HepG2 (cell line): ENCODE data around the gene RGP1. TPM values are rescaled to one million over a fixed set of nuclear protein-coding genes. Genes with fewer than 3 reads are reported as not detected.

Source experiments
- HOXA9 ChIP-seq: sonication (generic); formaldehyde crosslinking; IDR thresholded peaks from 2 replicates; pipeline ENCODE4 v1.8.1; 2022; ENCODE audit warnings: missing genetic modification reagents, mild to moderate bottlenecking, moderate library complexity, borderline replicate concordance
- IKZF1 ChIP-seq: fragments of 450-650 bp; IDR thresholded peaks from 2 replicates; pipeline ENCODE4 v1.7.1; 2016
- MEF2D ChIP-seq: sonication (generic); formaldehyde crosslinking; IDR thresholded peaks from 2 replicates; pipeline ENCODE4 v1.5.1; 2020; ENCODE audit warnings: mild to moderate bottlenecking, missing genetic modification reagents
- RNF2 ChIP-seq: fragments of 450-650 bp; conservative IDR thresholded peaks from 2 replicates; pipeline ENCODE4 v1.6.1; 2016; ENCODE audit warnings: low read depth
- TAF1 ChIP-seq: sonication (generic); formaldehyde crosslinking; IDR thresholded peaks from 2 replicates; pipeline ENCODE4 v1.4.0; 2020; ENCODE audit warnings: missing genetic modification reagents
- ZMAT3 ChIP-seq: sonication (generic); formaldehyde crosslinking; conservative IDR thresholded peaks from 2 replicates; pipeline ENCODE4 v1.7.0; 2021; ENCODE audit warnings: missing genetic modification reagents
- ZNF775 ChIP-seq: sonication (generic); formaldehyde crosslinking; IDR thresholded peaks from 2 replicates; pipeline ENCODE4 v1.4.0; 2020; ENCODE audit warnings: missing genetic modification reagents, mild to moderate bottlenecking, moderate library complexity, borderline replicate concordance
- polyA plus RNA-seq, 8 experiments: library from polyadenylated mRNA; depleted of rRNA in 3 of 8; stranded (reverse) in 7 of 8; unstranded in 1 of 8; fragments of >200 nt; fragmentation: Illumina TruSeq in 4 of 8; extraction: Trizol in 4 of 8; gene quantifications; 2 replicates each; pipeline versions ENCODE4 v1.2.1 to v1.2.3, GENCODE V29; 2011 to 2016; ENCODE audit warnings: low read depth in 4 of 8, missing spikeins in 1 of 8, mixed read lengths in 1 of 8; ENCODE audit not compliant: insufficient read depth in 1 of 8
- total RNA-seq, 5 experiments: library from RNA; depleted of rRNA; stranded (reverse); fragments of >200 nt; fragmentation: Illumina TruSeq; extraction: Trizol; gene quantifications; 2 replicates each; pipeline ENCODE4 v1.2.3, GENCODE V29; 2016; ENCODE audit warnings: low read depth in 1 of 5
- TF ChIP-seq, protein P1 (sequence below), 2 experiments: IDR thresholded peaks; 2 replicates each; pipeline ENCODE4 v1.6.1; 2011 to 2012; ENCODE audit warnings: low read length in 2 of 2, borderline replicate concordance in 1 of 2, low read depth in 1 of 2, mild to moderate bottlenecking in 1 of 2, moderate library complexity in 1 of 2
- TF ChIP-seq, protein P2 (sequence below): sonication (generic); formaldehyde crosslinking; IDR thresholded peaks from 2 replicates; pipeline ENCODE4 v1.8.1; 2023; ENCODE audit warnings: mild to moderate bottlenecking, inconsistent platforms, moderate library complexity, missing genetic modification reagents, borderline replicate concordance
- TF ChIP-seq, protein P3 (sequence below), 2 experiments: fragments of 450-650 bp in 1 of 2; sonication (generic) in 1 of 2; formaldehyde crosslinking; IDR thresholded peaks; 2 replicates each; pipeline versions ENCODE4 v1.5.0 to v1.8.0; 2020 to 2022; ENCODE audit warnings: mild to moderate bottlenecking in 1 of 2, missing genetic modification reagents in 1 of 2
- TF ChIP-seq, protein P4 (sequence below): sonication (generic); formaldehyde crosslinking; IDR thresholded peaks from 2 replicates; pipeline ENCODE4 v1.9.0; 2021; ENCODE audit warnings: missing genetic modification reagents, mild to moderate bottlenecking, borderline replicate concordance
- TF ChIP-seq, protein P5 (sequence below): sonication (generic); formaldehyde crosslinking; IDR thresholded peaks from 2 replicates; pipeline ENCODE4 v1.5.0; 2020; ENCODE audit warnings: mild to moderate bottlenecking, low read depth, missing genetic modification reagents, borderline replicate concordance
- TF ChIP-seq, protein P6 (sequence below): sonication (generic); formaldehyde crosslinking; IDR thresholded peaks from 2 replicates; pipeline ENCODE4 v1.4.0; 2020; ENCODE audit warnings: missing genetic modification reagents

Gene RGP1
- total and polyA plus RNA-seq, 2 of the 13 experiments (the other 11 are each of a cell fraction or from before 2014, with no cell fraction given), result 12.7 to 21.0 TPM

DNA sequence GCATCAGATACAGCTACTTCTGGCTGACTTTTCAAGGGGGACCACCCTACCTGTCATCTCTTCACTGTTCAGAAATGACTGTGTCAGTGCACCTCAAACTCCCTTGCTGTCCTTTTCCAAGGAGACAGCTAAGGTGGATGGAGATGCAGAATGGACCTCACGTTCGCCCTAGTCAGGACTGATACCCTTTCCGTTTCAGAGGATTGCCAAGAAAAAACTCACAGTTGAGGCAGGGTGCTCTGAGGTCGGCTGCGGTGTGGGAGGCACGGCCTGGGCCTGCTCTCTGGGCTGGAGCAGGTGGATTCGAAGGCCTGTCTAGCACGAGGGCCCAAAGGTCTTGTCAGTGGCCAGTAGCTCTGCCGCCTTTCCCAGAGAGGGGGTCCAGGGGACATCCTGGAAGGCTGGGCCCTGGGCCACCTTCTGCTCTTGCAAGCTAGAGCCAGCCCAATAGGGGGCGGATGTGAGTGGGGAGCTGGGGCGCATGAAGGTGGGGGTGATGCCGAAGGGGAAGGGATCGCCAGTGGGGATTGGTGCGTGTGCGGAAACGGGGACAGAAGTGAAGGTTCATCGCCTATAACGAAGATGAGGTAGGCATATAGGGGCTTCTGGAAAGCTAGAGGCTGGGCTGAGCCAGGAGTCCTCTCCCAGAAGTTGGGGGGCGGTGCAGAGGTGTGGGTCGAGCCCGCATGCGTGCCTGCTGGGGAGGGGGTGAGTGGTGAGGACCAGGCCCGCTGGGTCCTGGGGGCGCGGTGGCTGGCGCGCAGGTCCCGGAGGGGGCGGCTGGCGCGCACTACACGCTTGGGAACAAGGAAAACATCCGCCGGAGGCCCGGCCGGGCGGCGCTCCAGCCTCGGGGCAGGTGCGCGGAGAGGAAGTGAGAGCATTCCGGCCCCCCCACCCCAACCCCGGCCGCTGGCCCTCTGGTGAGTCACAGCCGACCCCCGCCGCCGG, 7.5 kb downstream of the RGP1 start (continued):
- TF ChIP-seq, protein P1, sequence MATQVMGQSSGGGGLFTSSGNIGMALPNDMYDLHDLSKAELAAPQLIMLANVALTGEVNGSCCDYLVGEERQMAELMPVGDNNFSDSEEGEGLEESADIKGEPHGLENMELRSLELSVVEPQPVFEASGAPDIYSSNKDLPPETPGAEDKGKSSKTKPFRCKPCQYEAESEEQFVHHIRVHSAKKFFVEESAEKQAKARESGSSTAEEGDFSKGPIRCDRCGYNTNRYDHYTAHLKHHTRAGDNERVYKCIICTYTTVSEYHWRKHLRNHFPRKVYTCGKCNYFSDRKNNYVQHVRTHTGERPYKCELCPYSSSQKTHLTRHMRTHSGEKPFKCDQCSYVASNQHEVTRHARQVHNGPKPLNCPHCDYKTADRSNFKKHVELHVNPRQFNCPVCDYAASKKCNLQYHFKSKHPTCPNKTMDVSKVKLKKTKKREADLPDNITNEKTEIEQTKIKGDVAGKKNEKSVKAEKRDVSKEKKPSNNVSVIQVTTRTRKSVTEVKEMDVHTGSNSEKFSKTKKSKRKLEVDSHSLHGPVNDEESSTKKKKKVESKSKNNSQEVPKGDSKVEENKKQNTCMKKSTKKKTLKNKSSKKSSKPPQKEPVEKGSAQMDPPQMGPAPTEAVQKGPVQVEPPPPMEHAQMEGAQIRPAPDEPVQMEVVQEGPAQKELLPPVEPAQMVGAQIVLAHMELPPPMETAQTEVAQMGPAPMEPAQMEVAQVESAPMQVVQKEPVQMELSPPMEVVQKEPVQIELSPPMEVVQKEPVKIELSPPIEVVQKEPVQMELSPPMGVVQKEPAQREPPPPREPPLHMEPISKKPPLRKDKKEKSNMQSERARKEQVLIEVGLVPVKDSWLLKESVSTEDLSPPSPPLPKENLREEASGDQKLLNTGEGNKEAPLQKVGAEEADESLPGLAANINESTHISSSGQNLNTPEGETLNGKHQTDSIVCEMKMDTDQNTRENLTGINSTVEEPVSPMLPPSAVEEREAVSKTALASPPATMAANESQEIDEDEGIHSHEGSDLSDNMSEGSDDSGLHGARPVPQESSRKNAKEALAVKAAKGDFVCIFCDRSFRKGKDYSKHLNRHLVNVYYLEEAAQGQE (IDR thresholded peaks at IDR 0.05; ENCODE audit: borderline replicate concordance in 1 of 2, low read depth in 1 of 2, low read length in 2 of 2), result no peak
- TF ChIP-seq, protein P2, sequence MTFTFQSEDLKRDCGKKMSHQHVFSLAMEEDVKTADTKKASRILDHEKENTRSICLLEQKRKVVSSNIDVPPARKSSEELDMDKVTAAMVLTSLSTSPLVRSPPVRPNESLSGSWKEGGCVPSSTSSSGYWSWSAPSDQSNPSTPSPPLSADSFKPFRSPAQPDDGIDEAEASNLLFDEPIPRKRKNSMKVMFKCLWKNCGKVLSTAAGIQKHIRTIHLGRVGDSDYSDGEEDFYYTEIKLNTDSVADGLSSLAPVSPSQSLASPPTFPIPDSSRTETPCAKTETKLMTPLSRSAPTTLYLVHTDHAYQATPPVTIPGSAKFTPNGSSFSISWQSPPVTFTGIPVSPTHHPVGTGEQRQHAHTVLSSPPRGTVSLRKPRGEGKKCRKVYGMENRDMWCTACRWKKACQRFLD (CRISPR knock-in tag), result peak; percentile 33; the same call in 1 of the 2 replicates
- TF ChIP-seq RNF2 (0 out of 2 replicates have a peak, but pooled peaks have one; percentile 37), TAF1 (peak; percentile 65; the same call in 1 of the 2 replicates), HOXA9 (no peak), IKZF1 (no peak), ZMAT3 (CRISPR knock-in tag) (no peak), ZNF775 (0 out of 2 replicates have a peak, but pooled peaks have one; percentile 10), MEF2D (0 out of 2 replicates have a peak, but pooled peaks have one; percentile 27)
- TF ChIP-seq, protein P3, sequence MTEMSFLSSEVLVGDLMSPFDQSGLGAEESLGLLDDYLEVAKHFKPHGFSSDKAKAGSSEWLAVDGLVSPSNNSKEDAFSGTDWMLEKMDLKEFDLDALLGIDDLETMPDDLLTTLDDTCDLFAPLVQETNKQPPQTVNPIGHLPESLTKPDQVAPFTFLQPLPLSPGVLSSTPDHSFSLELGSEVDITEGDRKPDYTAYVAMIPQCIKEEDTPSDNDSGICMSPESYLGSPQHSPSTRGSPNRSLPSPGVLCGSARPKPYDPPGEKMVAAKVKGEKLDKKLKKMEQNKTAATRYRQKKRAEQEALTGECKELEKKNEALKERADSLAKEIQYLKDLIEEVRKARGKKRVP (CRISPR knock-in tag; IDR thresholded peaks at IDR 0.05), result peak in 1 of 2 experiments; percentile 14; a peak in 1 of 4 replicates
- TF ChIP-seq, protein P4, sequence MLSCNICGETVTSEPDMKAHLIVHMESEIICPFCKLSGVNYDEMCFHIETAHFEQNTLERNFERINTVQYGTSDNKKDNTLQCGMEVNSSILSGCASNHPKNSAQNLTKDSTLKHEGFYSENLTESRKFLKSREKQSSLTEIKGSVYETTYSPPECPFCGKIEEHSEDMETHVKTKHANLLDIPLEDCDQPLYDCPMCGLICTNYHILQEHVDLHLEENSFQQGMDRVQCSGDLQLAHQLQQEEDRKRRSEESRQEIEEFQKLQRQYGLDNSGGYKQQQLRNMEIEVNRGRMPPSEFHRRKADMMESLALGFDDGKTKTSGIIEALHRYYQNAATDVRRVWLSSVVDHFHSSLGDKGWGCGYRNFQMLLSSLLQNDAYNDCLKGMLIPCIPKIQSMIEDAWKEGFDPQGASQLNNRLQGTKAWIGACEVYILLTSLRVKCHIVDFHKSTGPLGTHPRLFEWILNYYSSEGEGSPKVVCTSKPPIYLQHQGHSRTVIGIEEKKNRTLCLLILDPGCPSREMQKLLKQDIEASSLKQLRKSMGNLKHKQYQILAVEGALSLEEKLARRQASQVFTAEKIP (CRISPR knock-in tag), result no peak
- TF ChIP-seq, protein P5, sequence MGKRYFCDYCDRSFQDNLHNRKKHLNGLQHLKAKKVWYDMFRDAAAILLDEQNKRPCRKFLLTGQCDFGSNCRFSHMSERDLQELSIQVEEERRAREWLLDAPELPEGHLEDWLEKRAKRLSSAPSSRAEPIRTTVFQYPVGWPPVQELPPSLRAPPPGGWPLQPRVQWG (CRISPR knock-in tag), result no peak
- TF ChIP-seq, protein P6, sequence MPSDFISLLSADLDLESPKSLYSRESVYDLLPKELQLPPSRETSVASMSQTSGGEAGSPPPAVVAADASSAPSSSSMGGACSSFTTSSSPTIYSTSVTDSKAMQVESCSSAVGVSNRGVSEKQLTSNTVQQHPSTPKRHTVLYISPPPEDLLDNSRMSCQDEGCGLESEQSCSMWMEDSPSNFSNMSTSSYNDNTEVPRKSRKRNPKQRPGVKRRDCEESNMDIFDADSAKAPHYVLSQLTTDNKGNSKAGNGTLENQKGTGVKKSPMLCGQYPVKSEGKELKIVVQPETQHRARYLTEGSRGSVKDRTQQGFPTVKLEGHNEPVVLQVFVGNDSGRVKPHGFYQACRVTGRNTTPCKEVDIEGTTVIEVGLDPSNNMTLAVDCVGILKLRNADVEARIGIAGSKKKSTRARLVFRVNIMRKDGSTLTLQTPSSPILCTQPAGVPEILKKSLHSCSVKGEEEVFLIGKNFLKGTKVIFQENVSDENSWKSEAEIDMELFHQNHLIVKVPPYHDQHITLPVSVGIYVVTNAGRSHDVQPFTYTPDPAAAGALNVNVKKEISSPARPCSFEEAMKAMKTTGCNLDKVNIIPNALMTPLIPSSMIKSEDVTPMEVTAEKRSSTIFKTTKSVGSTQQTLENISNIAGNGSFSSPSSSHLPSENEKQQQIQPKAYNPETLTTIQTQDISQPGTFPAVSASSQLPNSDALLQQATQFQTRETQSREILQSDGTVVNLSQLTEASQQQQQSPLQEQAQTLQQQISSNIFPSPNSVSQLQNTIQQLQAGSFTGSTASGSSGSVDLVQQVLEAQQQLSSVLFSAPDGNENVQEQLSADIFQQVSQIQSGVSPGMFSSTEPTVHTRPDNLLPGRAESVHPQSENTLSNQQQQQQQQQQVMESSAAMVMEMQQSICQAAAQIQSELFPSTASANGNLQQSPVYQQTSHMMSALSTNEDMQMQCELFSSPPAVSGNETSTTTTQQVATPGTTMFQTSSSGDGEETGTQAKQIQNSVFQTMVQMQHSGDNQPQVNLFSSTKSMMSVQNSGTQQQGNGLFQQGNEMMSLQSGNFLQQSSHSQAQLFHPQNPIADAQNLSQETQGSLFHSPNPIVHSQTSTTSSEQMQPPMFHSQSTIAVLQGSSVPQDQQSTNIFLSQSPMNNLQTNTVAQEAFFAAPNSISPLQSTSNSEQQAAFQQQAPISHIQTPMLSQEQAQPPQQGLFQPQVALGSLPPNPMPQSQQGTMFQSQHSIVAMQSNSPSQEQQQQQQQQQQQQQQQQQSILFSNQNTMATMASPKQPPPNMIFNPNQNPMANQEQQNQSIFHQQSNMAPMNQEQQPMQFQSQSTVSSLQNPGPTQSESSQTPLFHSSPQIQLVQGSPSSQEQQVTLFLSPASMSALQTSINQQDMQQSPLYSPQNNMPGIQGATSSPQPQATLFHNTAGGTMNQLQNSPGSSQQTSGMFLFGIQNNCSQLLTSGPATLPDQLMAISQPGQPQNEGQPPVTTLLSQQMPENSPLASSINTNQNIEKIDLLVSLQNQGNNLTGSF (CRISPR knock-in tag), result peak; percentile 54; the same call in 1 of the 2 replicates
